CD4-positive, alpha-beta T cell treated with Interleukin-10 for 1 hour (primary cell): ENCODE results near the gene CSF1.
"Not testable (repeated sequence)": the region's sequence is repeated elsewhere in the genome, so short reads cannot be mapped to it uniquely, and the experiment has no call there.

ENCODE experiments used
- DNase-seq: peaks from one replicate; pipeline ENCODE4 v3.0.0-alpha.2; 2020

CSF1 gene

DNA sequence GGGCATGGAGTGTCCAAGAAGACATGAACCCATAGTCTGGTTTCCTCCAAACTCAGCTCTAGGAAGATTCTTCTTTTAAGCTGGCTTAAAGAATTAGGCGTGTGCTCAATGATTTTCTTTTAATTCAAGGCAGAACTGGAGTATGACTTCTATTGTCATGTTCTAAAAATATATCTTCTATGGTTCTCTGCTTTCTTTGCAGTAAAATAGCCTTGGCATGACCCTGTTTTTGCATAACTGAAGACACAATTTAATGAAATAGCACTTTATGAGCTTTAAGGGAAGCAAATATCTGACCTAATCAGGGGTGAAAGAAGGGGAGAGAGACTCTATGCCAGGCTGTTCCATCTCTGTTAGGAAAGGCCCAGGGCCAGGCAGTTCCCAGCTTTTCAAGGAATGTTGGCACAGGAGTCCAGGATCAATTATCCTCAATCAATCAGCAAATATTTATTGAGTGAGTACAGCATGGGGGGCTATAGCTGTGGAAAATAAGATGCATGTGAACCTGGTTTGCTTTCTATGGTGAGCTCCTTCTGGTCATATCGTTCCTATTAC is 7.2 kb upstream of the CSF1 start:
- DNase-seq = no peak

- no peak for DNase-seq
Measured at GRCh38 chr1:109904105-109904817, 6.4 kb upstream of the CSF1 start.

DNA sequence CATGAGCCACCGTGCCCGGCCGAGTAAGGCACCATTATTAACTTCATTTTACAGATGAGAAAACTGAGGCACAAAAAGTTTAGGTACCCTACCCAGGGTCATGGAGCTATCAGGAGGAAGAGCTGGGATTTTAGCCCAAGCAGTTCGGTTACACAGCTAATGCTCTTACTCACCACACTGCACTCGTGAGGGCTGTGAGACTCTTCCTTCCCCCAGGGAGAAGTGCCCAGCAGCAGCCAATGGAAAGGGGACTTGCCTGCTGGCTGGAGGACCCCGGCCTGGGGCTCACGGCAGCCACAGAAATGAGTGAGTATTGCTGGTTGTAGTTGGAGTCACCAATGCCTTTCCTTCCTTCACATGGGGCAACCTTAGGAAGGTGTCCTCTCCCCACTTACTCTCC is 5.2 kb upstream of the CSF1 start:
- DNase-seq = no peak

GRCh38 chr1:109906160-109906838 is 4.3 kb upstream of the CSF1 start:
- DNase-seq = peak; percentile 75

DNA sequence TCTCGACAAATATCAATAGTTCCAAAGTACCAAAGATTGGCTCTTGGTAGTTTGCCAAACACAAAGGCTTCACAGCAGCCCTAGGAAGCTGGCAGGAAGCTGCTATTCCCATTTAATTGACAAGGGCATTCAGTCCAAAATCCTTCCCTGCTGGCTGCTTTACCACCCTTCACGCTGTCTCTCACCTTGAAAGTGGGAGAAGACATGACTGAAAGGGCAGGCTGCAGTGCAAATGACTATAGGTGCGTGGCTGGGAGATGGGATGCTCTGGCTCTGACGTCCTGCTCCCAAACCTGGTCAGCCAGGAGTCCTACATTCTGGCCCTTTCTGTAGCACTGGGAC is 3.8 kb upstream of the CSF1 start:
- DNase-seq = no peak

DNA sequence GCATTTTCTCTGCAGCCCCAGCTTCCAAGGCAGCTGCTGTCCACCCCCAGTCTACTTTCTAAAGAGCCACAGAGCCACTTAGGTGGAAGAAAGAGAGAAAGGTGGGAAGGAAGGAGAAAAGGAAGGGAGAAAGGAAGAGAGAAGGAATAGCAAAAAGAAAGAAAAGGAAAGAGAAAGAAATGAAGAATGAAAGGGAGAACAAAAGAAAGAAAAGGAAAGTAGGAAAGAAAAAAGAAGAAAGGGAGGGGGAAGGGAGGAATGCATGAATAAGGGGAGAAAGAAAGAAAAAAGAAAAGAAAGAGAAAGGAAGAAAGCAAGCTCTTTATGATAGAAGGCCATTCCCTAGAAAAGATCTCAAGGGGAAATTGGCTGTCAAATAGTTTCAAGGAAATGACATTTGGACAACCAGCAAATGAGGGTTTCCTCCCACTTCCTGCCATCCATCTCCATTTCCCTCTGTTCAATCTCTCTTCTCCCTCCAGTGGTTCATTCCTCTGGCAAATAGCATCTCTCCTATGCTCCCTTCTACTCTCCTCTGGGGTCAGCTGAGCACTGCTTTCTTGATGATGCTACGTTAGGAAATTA is 3.4 kb upstream of the CSF1 start:
- DNase-seq = no peak

GRCh38 chr1:109908836-109909235 is 1.8 kb upstream of the CSF1 start:
- DNase-seq = no peak

GRCh38 chr1:109909561-109909960 is 1.1 kb upstream of the CSF1 start:
- no peak for DNase-seq

GRCh38 chr1:109910963-109911798 is 532 bp downstream of the CSF1 start:
- peak; percentile 26 for DNase-seq

DNA sequence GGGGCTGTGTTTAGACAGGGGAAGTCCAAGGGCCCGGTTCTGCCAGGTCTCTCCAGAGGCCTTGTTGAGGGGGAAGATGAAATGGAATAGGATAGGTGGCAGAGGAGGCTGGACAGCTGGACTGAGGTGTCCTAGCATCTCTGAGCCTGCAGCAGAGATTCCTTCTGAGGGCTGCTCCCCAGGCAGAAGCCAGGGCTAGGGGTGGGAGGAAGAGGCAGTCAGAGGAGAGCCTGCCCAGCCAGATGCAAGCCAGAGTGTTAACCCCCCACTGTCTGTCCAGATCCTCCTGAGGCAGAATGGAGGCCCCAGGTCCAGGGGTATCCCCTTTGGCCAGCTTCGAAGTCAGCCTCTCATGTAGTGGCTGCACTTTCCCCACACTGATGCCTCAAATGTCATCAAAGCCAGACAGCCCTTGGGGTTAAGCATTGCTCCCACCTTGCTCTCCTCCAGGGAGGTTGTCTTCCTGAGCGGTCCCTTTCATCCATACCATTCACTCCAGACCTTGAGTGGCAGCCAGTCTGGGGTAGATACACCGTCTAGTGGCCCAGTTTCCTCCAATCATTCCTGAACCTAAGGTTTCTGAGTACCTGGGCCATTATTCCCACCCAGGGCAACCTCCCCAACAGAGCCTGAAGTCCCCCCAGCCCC is 1.7 kb downstream of the CSF1 start:
- no peak for DNase-seq

DNA sequence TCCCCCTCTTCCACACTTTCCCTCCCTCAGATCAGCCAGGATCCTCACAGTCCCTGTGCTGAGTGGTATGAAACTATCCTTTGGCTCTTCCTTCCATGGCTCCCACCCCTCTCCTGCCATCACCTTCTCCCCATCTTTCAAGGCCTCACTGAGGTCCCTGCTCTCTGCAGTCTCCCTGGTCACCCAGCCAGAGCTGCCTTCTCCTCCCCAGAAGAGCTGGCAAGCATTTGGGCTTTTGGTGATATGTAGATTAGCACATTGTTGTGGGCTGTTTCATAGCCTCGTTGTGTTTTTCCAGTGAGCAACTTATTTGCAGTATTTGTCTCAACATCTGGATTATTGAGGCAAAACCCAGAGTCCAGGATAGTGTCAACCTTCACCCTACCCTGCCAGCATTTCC is 2.2 kb downstream of the CSF1 start:
- DNase-seq = no peak

- DNase-seq = no peak
Measured at GRCh38 chr1:109913360-109913879, 2.8 kb downstream of the CSF1 start.

GRCh38 chr1:109914587-109915240 is 4.1 kb downstream of the CSF1 start:
- DNase-seq = no peak

DNA sequence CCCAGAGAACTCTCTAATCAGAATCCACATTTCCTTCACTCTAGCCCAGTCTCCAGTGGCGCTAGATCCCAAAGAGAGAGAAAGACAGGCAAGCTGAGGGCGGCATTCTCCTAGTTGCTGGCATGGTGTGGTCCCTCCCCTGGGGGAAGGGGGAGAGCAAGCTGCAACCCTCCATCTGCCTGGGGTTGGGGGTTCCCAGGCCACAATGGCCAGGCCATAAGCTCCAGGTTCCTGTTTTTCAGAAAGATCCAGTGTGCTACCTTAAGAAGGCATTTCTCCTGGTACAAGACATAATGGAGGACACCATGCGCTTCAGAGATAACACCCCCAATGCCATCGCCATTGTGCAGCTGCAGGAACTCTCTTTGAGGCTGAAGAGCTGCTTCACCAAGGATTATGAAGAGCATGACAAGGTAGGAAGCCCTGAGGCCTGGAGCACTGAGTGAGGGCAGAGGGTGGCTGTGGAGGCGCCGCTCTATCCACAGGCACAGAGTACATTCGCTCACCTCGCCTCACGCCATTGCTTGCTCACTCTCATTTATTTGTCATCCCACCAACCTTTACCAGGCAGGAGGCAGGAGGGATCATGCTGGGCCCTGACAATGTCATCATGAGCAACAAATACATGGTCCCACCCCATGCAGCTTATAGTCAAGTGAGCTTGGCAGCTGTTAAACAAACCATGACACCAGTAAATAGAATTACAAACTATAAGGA is 6.6 kb downstream of the CSF1 start:
- no peak for DNase-seq

GRCh38 chr1:109917768-109918606 is 7.3 kb downstream of the CSF1 start:
- DNase-seq = no peak

DNA sequence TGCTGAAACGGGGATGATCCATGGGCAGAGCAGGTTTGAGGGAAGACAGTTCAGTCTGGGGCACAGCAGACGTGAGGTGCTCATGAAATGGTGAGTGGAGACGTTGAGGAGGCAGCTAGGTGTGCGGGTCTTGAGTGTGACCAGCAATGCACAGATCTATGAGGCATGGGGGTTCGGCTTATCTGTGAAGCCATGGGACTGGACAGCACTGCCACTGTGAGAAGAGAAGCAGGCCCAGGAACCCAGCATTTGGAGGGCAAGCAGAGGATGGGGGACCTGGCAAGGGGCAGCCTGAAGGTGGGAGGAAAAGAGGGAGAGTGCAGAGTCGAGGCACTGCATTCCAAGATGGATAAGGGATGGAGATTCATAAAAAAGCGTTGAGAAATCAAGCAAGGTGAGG is 8.0 kb downstream of the CSF1 start:
- no peak for DNase-seq

DNA sequence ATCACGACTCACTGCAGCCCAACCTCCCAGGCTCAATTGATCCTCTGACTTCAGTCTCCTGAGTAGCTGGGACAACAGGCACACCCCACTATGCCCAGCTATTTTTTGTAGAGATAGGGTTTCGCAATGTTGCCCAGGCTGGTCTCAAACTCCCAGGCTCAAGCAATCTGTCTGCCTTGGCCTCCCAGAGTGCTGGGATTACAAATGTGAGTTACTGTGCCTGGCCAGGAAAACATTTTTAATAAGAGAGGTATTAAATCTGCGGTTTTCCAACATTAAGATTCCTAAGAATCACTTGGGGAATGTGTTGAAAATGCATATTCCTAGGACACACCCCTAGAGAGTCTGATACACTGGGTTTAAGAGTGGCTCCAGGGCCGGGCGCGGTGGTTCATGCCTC is 8.7 kb downstream of the CSF1 start:
- no peak for DNase-seq

DNA sequence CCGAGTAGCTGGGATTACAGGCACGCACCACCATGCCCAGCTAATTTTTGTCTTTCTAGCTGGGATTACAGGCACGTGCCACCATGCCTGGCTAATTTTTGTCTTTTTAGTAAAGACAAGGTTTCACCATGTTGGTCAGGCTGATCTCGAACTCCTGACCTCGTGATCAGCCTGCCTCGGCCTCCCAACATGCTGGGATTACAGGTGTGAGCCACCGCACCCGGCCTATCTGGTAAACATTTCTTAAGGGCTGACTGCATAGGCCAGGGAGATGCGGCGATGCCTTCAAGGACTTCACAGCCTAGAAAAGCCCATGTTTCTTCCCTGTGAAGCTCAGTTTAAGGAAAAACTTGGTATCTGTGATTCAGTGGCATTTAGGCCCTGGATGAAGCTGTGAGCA is 9.7 kb downstream of the CSF1 start:
- DNase-seq = not testable (repeated sequence)

DNA sequence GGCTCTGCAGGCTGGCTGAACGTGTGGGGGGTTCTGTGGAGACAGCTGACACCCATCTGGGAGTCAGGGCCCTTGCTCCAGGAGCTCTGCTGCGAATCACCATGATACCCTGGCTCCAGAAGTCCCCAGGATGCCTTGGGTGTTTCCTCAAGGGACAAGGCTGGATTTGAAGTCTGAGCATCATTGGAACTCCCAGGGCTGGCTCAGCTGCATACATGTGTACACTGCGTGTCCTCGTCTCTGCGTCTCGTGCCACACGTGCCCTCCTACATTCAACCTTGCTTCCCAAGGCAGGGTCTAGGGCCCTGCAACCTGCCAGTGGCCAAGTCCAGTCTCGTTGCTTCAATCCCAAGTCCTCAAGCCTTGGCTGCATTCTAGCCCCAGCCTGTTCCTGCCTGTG is 11.7 kb downstream of the CSF1 start:
- DNase-seq = no peak
